HG03571 (cell line): Measurements from ENCODE around the gene PAPOLA.
A peak's percentile ranks its signal among the peaks of the same experiment; 100 is the strongest.
"Not testable (repeated sequence)": the region's sequence is repeated elsewhere in the genome, so short reads cannot be mapped to it uniquely, and the experiment has no call there.

Source experiments
- ATAC-seq: cut with Tn5 transposase; IDR thresholded peaks from one replicate; pipeline ENCODE4 v1.9.1; 2021; ENCODE audit not compliant: unreplicated experiment

The PAPOLA gene

GRCh38 chr14:96501740-96502620 is at the start of gene PAPOLA:
TSS of gene PAPOLA (plus strand) at chr14:96502382. CDS start at chr14:96502593, 211 bp downstream.
- peak; percentile 90 for ATAC-seq

- ATAC-seq = no peak
Observed at GRCh38 chr14:96452684-96453083, 49.5 kb upstream of the PAPOLA start.

GRCh38 chr14:96455588-96455987 is 46.6 kb upstream of the PAPOLA start:
- ATAC-seq = no peak

GRCh38 chr14:96459851-96460250 is 42.3 kb upstream of the PAPOLA start:
- no peak for ATAC-seq

- ATAC-seq = no peak
Observed at GRCh38 chr14:96461950-96462798, 40.0 kb upstream of the PAPOLA start.

GRCh38 chr14:96464136-96464535 is 38.0 kb upstream of the PAPOLA start:
- no peak for ATAC-seq

GRCh38 chr14:96466918-96467317 is 35.3 kb upstream of the PAPOLA start:
- ATAC-seq = no peak

- ATAC-seq = no peak
Observed at GRCh38 chr14:96470331-96470730, 31.9 kb upstream of the PAPOLA start.

GRCh38 chr14:96470967-96471366 is 31.2 kb upstream of the PAPOLA start:
- ATAC-seq = not testable (repeated sequence)

GRCh38 chr14:96478119-96478518 is 24.1 kb upstream of the PAPOLA start:
- ATAC-seq = no peak

- ATAC-seq = no peak
Observed at GRCh38 chr14:96479435-96480146, 22.6 kb upstream of the PAPOLA start.

- ATAC-seq = no peak
Observed at GRCh38 chr14:96481731-96482314, 20.4 kb upstream of the PAPOLA start.

- no peak for ATAC-seq
Observed at GRCh38 chr14:96482986-96483385, 19.2 kb upstream of the PAPOLA start.

- no peak for ATAC-seq
Observed at GRCh38 chr14:96484399-96484798, 17.8 kb upstream of the PAPOLA start.

- peak; percentile 59 for ATAC-seq
Observed at GRCh38 chr14:96486705-96487104, 15.5 kb upstream of the PAPOLA start.

- no peak for ATAC-seq
Observed at GRCh38 chr14:96489327-96489726, 12.9 kb upstream of the PAPOLA start.

GRCh38 chr14:96493178-96493577 is 9.0 kb upstream of the PAPOLA start:
- ATAC-seq = no peak

- ATAC-seq = no peak
Observed at GRCh38 chr14:96494331-96494730, 7.9 kb upstream of the PAPOLA start.

- ATAC-seq = no peak
Observed at GRCh38 chr14:96497087-96497486, 5.1 kb upstream of the PAPOLA start.

GRCh38 chr14:96497586-96497985 is 4.6 kb upstream of the PAPOLA start:
- ATAC-seq = no peak

GRCh38 chr14:96501217-96501739 is 904 bp upstream of the PAPOLA start:
- no peak for ATAC-seq
